Dermis microvascular lymphatic vessel endothelial cell (primary cell): ENCODE measurements around the gene FER. TPM values are rescaled to one million over a fixed set of nuclear protein-coding genes. Genes with fewer than 3 reads are reported as not detected.

Source experiments
- DNase-seq, 2 donors: peaks; one replicate each; pipeline versions ENCODE4 v3.0.0 to v3.0.0-alpha.2; 2010; ENCODE audit warnings: low read depth in 2 of 2
- total RNA-seq: library from RNA; depleted of rRNA; stranded (reverse); fragments of >200 nt; gene quantifications from 2 replicates; pipeline ENCODE4 v1.2.1, GENCODE V29; 2014

FER gene
- total RNA-seq, 1 donor from 2014 or later, result 11.7 TPM

DNA sequence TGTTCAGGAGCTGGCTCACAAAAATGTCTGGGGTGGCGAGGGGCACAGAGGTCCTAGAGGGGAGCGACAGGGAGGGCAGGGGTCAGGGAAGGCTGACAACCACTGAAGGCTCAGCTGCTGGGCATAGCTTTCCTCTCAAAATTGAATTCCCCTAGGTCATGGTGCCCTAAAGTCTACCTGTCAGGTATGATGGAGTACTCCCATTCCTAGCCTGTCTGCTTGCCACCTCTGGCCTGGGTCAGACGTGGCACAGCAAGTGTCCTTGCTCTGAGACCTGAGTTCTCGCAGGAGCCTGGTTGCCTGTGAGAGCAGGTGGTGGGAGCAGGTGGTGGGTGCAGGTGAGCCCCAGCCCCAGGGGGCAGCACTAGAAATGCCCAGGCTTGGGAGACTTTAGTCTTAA lies 486.7 kb downstream of the FER start:
- no peak for DNase-seq

DNA sequence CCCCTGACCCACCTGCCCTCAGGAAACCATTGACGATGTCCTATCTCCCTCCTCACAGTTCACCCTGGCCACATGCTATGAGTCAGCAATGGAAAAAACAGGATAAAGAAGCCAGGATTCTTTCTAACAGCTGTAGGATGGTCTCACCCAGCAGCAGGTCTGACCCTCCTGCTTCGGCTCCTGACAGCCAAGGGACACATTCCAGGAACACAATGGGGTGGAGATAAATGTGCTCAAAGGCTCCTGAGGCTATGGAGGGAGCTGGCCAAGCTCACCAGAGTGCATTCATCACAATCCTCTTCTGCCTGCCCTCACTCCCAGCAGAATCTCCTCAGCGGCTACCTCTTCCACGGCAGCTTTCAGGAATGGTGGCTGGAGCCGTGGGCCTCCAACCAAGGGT lies 491.8 kb downstream of the FER start:
- no peak for DNase-seq

DNA sequence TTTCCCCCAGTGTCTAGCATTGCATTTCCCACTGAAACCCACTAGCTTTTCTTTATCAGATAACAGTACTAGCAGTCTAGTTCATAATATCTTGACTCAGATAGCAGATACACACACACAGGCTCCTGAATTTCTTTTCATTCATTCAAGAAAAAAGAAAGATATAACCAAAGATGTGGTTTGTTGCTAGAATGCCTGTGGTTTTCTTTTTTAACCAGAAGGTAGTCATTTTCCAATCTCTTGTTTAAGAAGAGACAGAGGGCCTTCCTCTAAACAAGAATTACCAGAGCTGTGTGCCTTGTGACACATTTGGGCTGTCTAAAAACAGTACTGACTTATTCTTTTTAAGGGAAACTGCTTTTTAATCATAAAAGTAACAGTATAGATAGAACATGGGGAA lies 494.8 kb downstream of the FER start:
- DNase-seq, result no peak

DNA sequence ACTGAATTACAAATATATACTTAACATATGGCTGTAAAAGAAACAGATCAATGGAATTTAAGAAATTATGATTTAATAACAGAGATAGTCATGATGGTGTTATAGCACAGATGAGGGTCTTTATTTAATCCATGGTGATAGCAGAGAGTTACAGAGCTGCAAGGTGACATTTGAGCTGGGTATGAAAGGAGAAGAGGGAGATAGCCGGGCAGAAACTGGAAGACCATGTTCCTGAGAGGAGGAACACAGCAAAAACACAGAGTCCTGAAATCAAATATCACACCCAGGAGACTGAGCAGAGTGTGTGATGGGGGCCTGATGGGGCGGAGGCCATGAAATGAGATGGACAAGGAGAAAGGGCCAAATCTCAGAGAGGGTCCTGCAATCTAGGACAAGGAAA lies 498.7 kb downstream of the FER start:
- no peak for DNase-seq
